SU-DHL-6 (cell line): Measurements from ENCODE around the gene PRIM1.

ENCODE experiments used
- CTCF ChIP-seq: fragments of 200-600 bp; sonication (generic); IDR thresholded peaks from one replicate; pipeline ENCODE4 v1.5.1; 2017; ENCODE audit warnings: antibody characterized with exemption, mild to moderate bottlenecking, low read length, moderate library complexity; ENCODE audit not compliant: insufficient read depth, poor library complexity, severe bottlenecking
- EZH2phosphoT487 ChIP-seq: fragments of 200-600 bp; sonication (generic), shearing (Covaris generic); conservative IDR thresholded peaks from 2 replicates; pipeline ENCODE4 v1.6.1; 2018; ENCODE audit warnings: mild to moderate bottlenecking, antibody characterized with exemption, low read length, moderate library complexity, mixed read lengths

- TF ChIP-seq CTCF (no peak), EZH2phosphoT487 (no peak)
These were observed 34.9 kb downstream of the PRIM1 start for GRCh38 chr12:56716933-56717880.
